Measurements from ENCODE around the gene HYAL2.
"Not testable (repeated sequence)": the region's sequence is repeated elsewhere in the genome, so short reads cannot be mapped to it uniquely, and the experiment has no call there.

HYAL2 gene

DNA sequence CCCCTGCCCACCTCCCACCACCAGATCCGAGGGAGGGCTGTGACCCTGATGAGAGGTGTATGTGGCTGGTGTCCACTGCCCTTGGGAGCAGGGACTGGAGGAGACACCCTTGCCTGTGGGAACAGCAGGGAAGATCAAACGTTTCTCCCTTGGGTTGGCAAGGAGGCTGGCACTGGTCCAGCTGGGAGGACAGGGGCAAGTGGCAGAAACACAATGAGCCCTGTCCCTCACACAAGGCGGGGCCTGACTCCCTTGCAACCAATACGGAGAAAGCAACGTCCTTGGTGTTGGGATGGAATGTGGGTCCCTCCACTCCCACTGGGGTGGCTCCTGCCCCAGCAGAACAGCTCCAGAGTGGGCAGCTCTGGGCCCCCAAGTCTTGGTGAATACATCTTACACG, 5.2 kb downstream of the HYAL2 start:
- peaks cover 34% of the 10 kb centered on the region for H3K36me3 ChIP-seq (ENCODE audit: control insufficient read depth, low read depth, low read length)
- H3K4me1 ChIP-seq (ENCODE audit: control insufficient read depth, low read depth, low read length) = no peaks in the 10 kb centered on the region
- H3K4me3 ChIP-seq (ENCODE audit: low read length) = no peak overlapping the region
- no peak overlapping the region for H3K27ac ChIP-seq (ENCODE audit: low read length)
- H3K9ac ChIP-seq (ENCODE audit: low read length) = no peak overlapping the region
- no peaks in the 10 kb centered on the region for H3K9me3 ChIP-seq (ENCODE audit: control insufficient read depth, low read depth, low read length)
- no peaks in the 10 kb centered on the region for H3K27me3 ChIP-seq (ENCODE audit: control insufficient read depth, insufficient read depth, low read length)

DNA sequence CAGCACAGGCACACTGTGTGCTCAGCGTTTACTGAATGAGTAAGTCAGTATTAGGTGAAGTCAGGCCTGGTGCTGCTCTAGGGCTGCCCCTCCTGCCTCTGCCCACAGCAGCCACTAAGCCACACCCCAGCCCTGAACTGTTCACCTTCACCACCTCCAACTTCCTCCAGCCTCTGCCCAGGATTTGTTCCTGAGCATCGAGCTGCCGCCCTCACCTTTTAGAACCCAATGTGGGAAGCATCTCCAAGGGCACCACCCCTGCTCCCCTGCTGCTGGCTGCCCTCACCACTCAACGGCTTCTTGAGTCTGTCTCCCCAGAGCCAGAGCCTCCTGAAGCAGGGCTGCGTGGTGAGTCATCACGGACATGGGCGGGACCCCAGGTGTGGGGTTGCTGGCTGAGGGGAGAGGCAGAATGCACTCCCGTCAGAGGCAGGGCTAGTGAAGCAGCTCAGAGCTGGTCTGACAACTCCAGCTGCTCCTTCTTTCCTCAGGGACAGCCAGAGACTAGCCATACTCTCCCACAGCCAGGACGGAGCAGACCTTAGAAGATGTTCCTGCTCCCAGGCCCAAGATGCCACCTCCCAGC, 5.8 kb downstream of the HYAL2 start:
- H3K9ac ChIP-seq (ENCODE audit: low read length) = no peak overlapping the region
- H3K36me3 ChIP-seq (ENCODE audit: control insufficient read depth, low read depth, low read length) = peaks cover 34% of the 10 kb centered on the region
- no peak overlapping the region for H3K4me3 ChIP-seq (ENCODE audit: low read length)
- no peaks in the 10 kb centered on the region for H3K27me3 ChIP-seq (ENCODE audit: control insufficient read depth, insufficient read depth, low read length)
- no peaks in the 10 kb centered on the region for H3K9me3 ChIP-seq (ENCODE audit: control insufficient read depth, low read depth, low read length)
- H3K27ac ChIP-seq (ENCODE audit: low read length) = no peak overlapping the region
- no peaks in the 10 kb centered on the region for H3K4me1 ChIP-seq (ENCODE audit: control insufficient read depth, low read depth, low read length)

DNA sequence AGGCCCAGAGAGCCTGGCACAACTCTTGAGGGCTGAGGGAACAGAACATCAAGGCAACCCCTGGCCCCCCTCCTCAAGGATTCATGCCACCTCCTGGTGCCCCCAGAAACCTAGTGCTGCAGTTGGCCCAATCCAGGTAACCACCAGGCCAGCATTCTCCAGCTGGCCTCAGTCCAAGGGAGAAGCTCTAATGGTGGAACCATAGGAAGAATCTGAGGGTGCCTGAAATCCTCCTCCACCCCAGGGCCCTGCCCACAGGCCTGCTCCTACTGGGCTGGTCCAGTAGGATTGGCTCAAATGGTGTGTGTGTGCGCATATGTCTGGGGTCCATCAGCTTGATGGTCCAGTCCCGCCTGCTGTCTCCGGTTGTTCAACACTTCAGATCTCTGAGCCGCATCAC, 7.7 kb downstream of the HYAL2 start:
- H3K27me3 ChIP-seq (ENCODE audit: control insufficient read depth, insufficient read depth, low read length) = no peaks in the 10 kb centered on the region
- no peak overlapping the region for H3K4me3 ChIP-seq (ENCODE audit: low read length)
- H3K9me3 ChIP-seq (ENCODE audit: control insufficient read depth, low read depth, low read length) = peaks cover 2% of the 10 kb centered on the region
- H3K4me1 ChIP-seq (ENCODE audit: control insufficient read depth, low read depth, low read length) = no peaks in the 10 kb centered on the region
- H3K9ac ChIP-seq (ENCODE audit: low read length) = no peak overlapping the region
- H3K36me3 ChIP-seq (ENCODE audit: control insufficient read depth, low read depth, low read length) = peaks cover 32% of the 10 kb centered on the region
- H3K27ac ChIP-seq (ENCODE audit: low read length) = no peak overlapping the region

DNA sequence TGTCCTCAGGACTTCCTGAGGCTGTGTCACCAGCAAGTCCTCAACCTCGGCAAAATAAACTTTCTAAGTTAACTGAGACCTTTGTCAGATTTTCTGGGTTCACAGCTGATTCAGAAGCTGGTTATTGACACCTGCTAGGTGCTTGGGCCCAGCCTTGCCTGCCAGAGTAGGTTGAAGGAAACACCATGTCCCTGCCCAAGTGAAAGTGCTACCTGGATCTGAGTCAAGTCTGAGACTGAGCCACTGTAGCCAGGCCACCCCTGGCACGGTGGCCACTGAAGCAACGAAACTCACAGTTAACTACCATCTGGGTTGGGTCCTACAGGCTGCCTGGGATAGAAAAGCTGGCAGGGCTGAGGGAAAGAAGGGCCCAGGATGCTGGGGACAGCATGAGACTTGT, 8.2 kb downstream of the HYAL2 start:
- H3K27me3 ChIP-seq (ENCODE audit: control insufficient read depth, insufficient read depth, low read length) = no peaks in the 10 kb centered on the region
- peaks cover 27% of the 10 kb centered on the region for H3K36me3 ChIP-seq (ENCODE audit: control insufficient read depth, low read depth, low read length)
- H3K9ac ChIP-seq (ENCODE audit: low read length) = no peak overlapping the region
- peaks cover 6% of the 10 kb centered on the region for H3K9me3 ChIP-seq (ENCODE audit: control insufficient read depth, low read depth, low read length)
- no peak overlapping the region for H3K4me3 ChIP-seq (ENCODE audit: low read length)
- H3K4me1 ChIP-seq (ENCODE audit: control insufficient read depth, low read depth, low read length) = no peaks in the 10 kb centered on the region
- H3K27ac ChIP-seq (ENCODE audit: low read length) = no peak overlapping the region

DNA sequence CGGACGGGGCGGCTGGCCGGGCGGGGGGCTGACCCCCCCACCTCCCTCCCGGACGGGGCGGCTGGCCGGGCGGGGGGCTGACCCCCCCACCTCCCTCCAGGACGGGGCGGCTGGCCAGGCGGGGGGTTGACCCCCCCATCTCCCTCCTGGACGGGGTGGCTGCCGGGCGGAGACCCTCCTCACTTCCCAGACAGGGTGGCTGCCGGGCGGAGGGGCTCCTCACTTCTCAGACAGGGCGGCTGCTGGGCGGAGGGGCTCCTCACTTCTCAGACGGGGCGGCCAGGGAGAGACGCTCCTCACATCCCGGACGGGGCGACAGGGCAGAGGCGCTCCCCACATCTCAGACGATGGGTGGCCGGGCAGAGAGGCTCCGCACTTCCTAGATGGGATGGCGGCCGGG, 10.5 kb downstream of the HYAL2 start:
- not testable (repeated sequence) for H3K27me3 ChIP-seq (ENCODE audit: control insufficient read depth, insufficient read depth, low read length); H3K4me1 ChIP-seq (ENCODE audit: control insufficient read depth, low read depth, low read length); H3K9me3 ChIP-seq (ENCODE audit: control insufficient read depth, low read depth, low read length)

DNA sequence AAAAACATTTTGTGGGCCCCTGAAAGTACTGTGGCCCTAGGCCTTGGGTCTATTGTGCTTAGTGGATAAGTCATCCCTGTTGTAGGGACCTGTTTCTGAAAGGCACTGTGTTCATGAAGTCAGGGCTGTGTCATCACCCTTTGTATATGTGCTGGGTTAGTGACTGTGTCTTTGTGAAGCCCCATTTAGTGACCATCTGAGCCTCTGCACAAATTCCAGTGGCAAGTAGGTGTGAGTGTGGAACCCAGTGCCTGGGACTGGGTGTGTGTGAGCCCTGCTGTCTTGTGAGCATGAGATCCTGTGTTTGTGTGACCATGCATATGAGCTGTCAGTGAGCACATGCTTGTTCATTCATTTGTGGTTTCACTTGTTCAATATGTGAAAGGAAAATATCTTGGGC, 17.9 kb downstream of the HYAL2 start:
- Histone ChIP-seq H3K36me3 (ENCODE audit: control insufficient read depth, low read depth, low read length) (no peaks in the 10 kb centered on the region), H3K4me3 (ENCODE audit: low read length) (no peak overlapping the region), H3K4me1 (ENCODE audit: control insufficient read depth, low read depth, low read length) (peaks cover 17% of the 10 kb centered on the region), H3K27me3 (ENCODE audit: control insufficient read depth, insufficient read depth, low read length) (no peaks in the 10 kb centered on the region), H3K9me3 (ENCODE audit: control insufficient read depth, low read depth, low read length) (peaks cover 2% of the 10 kb centered on the region), H3K9ac (ENCODE audit: low read length) (no peak overlapping the region), H3K27ac (ENCODE audit: low read length) (no peak overlapping the region)

More for the DNA sequence above, 10.5 kb downstream of the HYAL2 start:
- H3K9ac ChIP-seq (ENCODE audit: low read length); H3K36me3 ChIP-seq (ENCODE audit: control insufficient read depth, low read depth, low read length); H3K4me3 ChIP-seq (ENCODE audit: low read length); H3K27ac ChIP-seq (ENCODE audit: low read length): not testable (repeated sequence)

DNA sequence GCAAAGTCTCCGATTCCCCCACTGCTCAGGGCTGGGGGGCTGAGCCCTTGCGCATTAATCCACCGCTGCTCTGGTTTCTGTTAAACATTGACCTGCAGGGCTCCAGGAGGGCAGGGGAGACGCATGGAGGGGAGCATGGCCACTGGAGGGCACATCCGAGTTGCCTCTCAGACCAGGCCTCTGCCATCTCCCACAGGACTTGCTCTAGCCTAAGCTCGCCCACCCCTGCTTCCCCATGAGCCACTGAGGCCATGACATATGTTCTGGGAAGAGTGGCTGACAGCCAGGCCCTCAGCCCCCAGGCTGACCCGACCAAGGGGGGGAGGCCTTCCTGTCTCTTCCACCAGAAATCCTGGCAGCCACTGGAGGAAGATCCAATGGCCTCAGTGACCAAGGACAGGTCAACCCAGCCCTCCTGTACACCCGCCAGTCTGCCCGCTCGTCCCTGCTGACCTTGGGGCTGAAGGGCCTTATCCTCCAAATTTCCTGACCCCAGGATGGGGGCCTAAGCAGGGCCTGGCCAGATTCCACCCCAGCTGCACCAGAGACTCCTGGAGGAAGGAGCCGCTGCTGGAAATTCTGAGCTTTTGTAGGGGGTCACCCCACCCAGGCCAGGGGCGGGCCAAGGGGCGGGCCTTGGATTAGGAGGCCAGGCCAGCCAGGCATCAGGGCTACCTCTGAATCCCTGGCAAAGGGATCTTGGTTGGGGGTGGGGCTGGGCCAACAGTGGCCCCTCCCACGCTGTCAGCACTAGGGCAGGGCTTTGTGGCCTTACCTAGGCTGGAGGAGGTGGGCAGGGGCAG, 19.3 kb downstream of the HYAL2 start, which contains the start of gene HYAL1:
Gene HYAL1 (minus strand): TSS at position 562 of the 803 bp plus-strand sequence. CDS start 618 bp downstream, outside the sequence.
- Histone ChIP-seq H3K27ac (ENCODE audit: low read length) (peak within 1 kb of the TSS; percentile 24), H3K4me3 (ENCODE audit: low read length) (peak within 1 kb of the TSS; percentile 26), H3K9me3 (ENCODE audit: control insufficient read depth, low read depth, low read length) (no peaks in the 10 kb centered on the region), H3K36me3 (ENCODE audit: control insufficient read depth, low read depth, low read length) (no peaks in the 10 kb centered on the region), H3K9ac (ENCODE audit: low read length) (no peak within 1 kb of the TSS), H3K27me3 (ENCODE audit: control insufficient read depth, insufficient read depth, low read length) (no peaks in the 10 kb centered on the region), H3K4me1 (ENCODE audit: control insufficient read depth, low read depth, low read length) (peaks cover 18% of the 10 kb centered on the region)

DNA sequence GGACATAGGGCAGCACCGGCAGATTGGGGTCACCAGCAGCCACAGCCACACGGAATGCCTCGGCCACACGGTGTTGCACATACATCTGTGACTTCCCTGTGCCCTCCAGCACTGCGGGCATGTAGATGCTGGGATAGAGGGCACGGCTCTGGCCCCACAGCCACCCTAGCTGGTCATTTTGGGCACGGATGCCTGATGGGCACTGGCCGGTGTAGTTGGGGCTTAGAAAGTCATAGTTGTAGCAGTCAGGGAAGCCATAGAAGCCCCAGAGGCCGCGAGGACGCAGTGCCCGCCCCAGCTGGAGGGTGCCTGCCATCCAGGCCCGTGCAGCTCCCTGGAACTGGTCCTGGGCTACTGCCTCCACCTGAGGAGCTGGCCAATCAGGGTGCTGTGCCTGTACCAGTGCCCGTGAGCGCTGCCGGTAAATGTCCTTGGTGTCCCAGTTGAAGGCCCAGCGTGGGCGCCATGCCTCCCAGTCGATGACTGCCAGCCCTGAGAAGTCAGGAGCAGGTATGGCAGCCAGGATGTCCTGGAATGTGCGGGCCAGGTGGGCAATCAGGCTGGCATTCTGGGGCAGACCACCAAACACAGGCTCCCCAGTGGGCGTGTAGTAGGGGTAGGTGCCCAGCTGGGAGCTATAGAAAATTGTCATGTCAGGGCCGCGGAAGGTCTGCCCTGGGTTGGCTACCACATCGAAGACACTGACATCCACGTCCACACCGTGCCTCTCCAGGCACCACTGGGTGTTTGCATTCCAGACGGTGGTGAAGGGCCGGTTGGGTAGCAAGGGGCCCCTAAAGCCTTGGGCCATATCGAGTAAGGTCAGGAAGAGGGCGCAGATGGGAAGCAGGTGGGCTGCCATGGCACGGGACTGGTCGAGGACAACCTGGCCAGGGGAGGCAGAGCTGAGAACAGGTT, 20.2 kb downstream of the HYAL2 start:
- Histone ChIP-seq H3K27me3 (ENCODE audit: control insufficient read depth, insufficient read depth, low read length) (no peaks in the 10 kb centered on the region), H3K36me3 (ENCODE audit: control insufficient read depth, low read depth, low read length) (no peaks in the 10 kb centered on the region), H3K27ac (ENCODE audit: low read length) (no peak overlapping the region), H3K9ac (ENCODE audit: low read length) (no peak overlapping the region), H3K9me3 (ENCODE audit: control insufficient read depth, low read depth, low read length) (no peaks in the 10 kb centered on the region), H3K4me1 (ENCODE audit: control insufficient read depth, low read depth, low read length) (peaks cover 18% of the 10 kb centered on the region), H3K4me3 (ENCODE audit: low read length) (no peak overlapping the region)

DNA sequence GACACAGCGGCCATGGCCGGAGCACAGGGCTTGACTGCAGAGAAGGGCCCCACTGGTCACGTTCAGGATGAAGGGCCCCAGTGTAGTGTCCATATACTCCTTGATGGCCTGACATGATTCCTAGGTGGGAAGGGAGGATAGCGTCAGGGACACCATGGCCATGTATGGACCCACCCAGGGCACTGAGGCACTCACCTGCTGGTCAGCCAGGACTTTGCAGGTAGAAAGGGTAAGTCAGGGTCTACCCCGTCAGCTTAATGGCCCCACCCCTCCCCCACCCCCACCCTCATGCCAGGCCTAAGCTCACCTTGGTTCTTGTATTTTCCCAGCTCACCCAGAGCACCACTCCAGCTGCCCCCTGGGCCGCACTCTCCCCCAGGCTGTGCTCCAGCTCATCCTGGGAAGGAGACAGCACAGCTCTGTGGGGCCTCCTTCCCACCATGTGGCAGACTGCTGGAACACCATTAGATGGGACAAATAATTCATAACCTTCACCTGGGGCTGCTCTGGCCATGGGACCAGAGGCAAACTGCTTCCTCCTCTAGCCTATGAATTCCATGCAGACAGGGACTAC, 21.8 kb downstream of the HYAL2 start:
- Histone ChIP-seq H3K36me3 (ENCODE audit: control insufficient read depth, low read depth, low read length) (no peaks in the 10 kb centered on the region), H3K27ac (ENCODE audit: low read length) (no peak overlapping the region), H3K9ac (ENCODE audit: low read length) (no peak overlapping the region), H3K4me3 (ENCODE audit: low read length) (no peak overlapping the region), H3K27me3 (ENCODE audit: control insufficient read depth, insufficient read depth, low read length) (no peaks in the 10 kb centered on the region), H3K9me3 (ENCODE audit: control insufficient read depth, low read depth, low read length) (no peaks in the 10 kb centered on the region), H3K4me1 (ENCODE audit: control insufficient read depth, low read depth, low read length) (peaks cover 18% of the 10 kb centered on the region)

DNA sequence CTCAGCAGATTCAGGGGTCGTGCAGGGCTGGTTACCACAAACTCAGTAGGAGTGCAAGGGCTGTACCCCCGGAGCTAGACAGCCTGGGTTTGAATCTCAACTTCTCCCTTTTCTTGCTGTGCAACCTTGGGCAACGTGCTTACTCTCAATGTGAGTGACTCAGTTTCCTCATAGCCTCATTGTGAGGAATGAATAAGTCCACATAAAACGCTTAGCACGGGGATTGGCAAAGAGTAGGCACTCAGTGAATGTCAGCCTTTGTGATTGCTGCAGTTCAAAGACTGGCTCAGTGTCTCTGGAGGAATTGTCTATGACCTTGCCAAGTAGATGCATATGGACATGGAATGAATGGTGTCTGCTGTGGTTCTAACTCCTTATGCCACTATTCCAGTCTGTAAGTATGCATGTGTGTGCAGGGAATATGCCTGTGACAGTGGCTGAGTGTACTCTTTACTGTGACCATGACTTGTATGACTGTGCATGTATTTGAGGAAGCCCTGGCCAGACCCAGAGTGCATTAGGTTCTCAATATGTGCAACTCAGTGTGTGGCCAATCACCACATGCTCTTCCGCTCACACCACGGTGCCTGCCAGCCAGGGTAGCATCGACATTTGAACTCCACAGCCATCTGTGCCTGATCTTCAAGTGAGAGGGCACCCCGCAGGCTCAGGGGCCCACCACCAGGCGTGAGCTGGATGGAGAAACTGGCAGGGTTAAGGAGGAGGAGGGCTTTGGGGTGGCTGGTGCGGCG, 22.4 kb downstream of the HYAL2 start:
- Histone ChIP-seq H3K27me3 (ENCODE audit: control insufficient read depth, insufficient read depth, low read length) (no peaks in the 10 kb centered on the region), H3K9me3 (ENCODE audit: control insufficient read depth, low read depth, low read length) (no peaks in the 10 kb centered on the region), H3K36me3 (ENCODE audit: control insufficient read depth, low read depth, low read length) (no peaks in the 10 kb centered on the region), H3K4me1 (ENCODE audit: control insufficient read depth, low read depth, low read length) (peaks cover 18% of the 10 kb centered on the region), H3K9ac (ENCODE audit: low read length) (peak overlapping the region; percentile 24), H3K4me3 (ENCODE audit: low read length) (peak overlapping the region; percentile 92), H3K27ac (ENCODE audit: low read length) (no peak overlapping the region)

DNA sequence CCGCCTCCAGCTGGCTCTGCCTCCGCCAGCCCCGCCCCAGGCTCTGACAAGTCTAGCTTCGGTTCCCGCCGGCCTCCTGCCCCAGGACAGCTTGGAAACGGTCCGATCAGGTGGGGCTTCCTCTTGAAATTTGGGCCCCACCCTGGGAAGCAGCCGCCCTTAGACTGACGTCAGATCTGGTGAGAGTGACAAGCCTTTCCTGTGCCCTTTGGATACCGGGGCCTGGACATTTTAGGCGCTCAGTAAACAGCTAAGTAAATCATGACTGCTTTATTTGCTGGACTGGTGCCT, 23.0 kb downstream of the HYAL2 start:
- Histone ChIP-seq H3K9ac (ENCODE audit: low read length) (peak overlapping the region; percentile 24), H3K27ac (ENCODE audit: low read length) (no peak overlapping the region), H3K27me3 (ENCODE audit: control insufficient read depth, insufficient read depth, low read length) (no peaks in the 10 kb centered on the region), H3K36me3 (ENCODE audit: control insufficient read depth, low read depth, low read length) (no peaks in the 10 kb centered on the region), H3K4me3 (ENCODE audit: low read length) (peak overlapping the region; percentile 92), H3K4me1 (ENCODE audit: control insufficient read depth, low read depth, low read length) (peaks cover 18% of the 10 kb centered on the region), H3K9me3 (ENCODE audit: control insufficient read depth, low read depth, low read length) (no peaks in the 10 kb centered on the region)
